OCI-LY1 (cell line): Measurements from ENCODE around the gene SIX1.

Experiments used
- CTCF ChIP-seq: fragments of 200-600 bp; sonication (generic), shearing (Covaris generic); IDR thresholded peaks from 2 replicates; pipeline ENCODE4 v1.5.1; 2017; ENCODE audit warnings: mild to moderate bottlenecking, antibody characterized with exemption, low read length, moderate library complexity, mixed read lengths
- EZH2 ChIP-seq: fragments of 200-600 bp; sonication (generic), shearing (Covaris generic); IDR thresholded peaks from 2 replicates; pipeline ENCODE4 v1.8.0; 2017; ENCODE audit warnings: borderline replicate concordance, mixed run types, mild to moderate bottlenecking, antibody characterized with exemption, low read length, moderate library complexity, mixed read lengths

- no peak for TF ChIP-seq CTCF
- no peak for TF ChIP-seq EZH2
Measured at GRCh38 chr14:60650373-60650961, 1.2 kb upstream of the SIX1 start.
